Measurements from ENCODE around the gene TNFRSF9. TPM values are rescaled to one million over a fixed set of nuclear protein-coding genes. Genes with fewer than 3 reads are reported as not detected.

Gene TNFRSF9
- total and polyA plus RNA-seq, 10 donors: 2.2 to 11.7 (median 3.5) TPM

DNA sequence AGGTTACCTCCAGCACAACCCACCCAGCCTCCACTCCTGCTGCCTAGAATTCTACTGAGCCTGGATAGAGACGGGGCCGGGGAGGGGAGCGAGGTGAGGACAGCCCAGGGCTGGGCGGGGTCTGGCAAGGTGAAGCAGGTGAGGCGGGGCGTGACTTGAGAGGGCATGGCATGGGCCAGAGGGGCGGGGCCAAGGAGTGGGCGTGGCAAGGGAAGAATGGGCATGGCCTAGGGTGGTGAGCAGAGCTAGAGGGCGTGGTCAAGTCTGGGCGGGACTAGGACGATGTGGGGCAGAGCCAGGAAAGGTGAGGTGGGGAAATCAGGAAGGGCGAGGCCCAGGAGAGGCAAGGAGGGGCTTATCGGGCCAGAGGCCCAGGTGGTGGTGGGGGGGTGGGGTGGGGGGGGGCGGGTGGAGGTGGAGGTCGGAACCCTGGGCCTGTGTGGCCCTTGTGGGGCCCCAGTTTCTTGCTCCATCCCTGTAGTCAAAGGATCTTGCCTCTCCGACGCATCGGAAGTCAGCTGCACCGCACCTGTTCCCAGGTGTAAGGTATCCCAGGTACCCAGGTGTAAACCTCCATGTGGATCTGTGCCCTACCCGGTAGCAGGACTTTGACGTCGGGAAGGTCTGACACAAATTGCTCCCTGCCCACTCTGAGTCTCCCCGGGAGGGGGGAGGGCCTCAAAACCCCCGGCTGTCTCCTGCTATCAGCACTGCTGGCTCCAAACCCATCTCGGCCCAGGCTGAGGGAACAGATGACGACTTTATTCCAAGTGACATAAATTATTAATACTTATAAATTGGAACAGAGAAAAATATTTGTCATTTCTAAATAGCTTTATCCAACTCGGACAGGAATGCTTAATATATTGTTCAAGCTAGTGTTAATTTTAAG lies 54.9 kb downstream of the TNFRSF9 start:
- H3K4me3 ChIP-seq: no peak overlapping the region
- TF ChIP-seq POLR2AphosphoS5 (IDR thresholded peaks at IDR 0.05) (no peak), CTCF (IDR thresholded peaks at IDR 0.05 in 8 of 11, conservative IDR thresholded peaks at IDR 0.05 in 3 of 11) (no peak), POLR2A (IDR thresholded peaks at IDR 0.05) (no peak)
- H3K9me3 ChIP-seq: no peaks in the 10 kb centered on the region
- intact Hi-C loops (cut with DNase I; ENCODE audit: low total_unique reads): no loop called here
- DNase-seq: no peak
- no peak overlapping the region for H3K27ac ChIP-seq
- peaks cover 0 to 4% (median 0%) of the 10 kb centered on the region in 6 donors for H3K4me1 ChIP-seq
- WGBS, 5 donors: 29 to 45% (median 37%) methylated on average over 24 to 26 of the region's 27 CpGs
- H3K27me3 ChIP-seq (replicated peaks in 1 of 7): peaks cover 0 to 44% (median 6%) of the 10 kb centered on the region in 7 donors
- H3K36me3 ChIP-seq: no peaks in the 10 kb centered on the region

- H3K4me1 ChIP-seq: peaks cover 0 to 4% (median 0%) of the 10 kb centered on the region in 6 donors
- 26 to 100% (median 94%) methylated on average over 1 of the region's 1 CpG for WGBS, 5 donors
- intact Hi-C loops (cut with DNase I; ENCODE audit: low total_unique reads): no loop called here
- TF ChIP-seq CTCF (IDR thresholded peaks at IDR 0.05 in 8 of 11, conservative IDR thresholded peaks at IDR 0.05 in 3 of 11): no peak
- no peak for TF ChIP-seq POLR2AphosphoS5 (IDR thresholded peaks at IDR 0.05)
- no peak for TF ChIP-seq POLR2A (IDR thresholded peaks at IDR 0.05)
- H3K36me3 ChIP-seq: no peaks in the 10 kb centered on the region
- no peak for DNase-seq
- H3K27me3 ChIP-seq (replicated peaks in 1 of 7): peaks cover 0 to 44% (median 6%) of the 10 kb centered on the region in 7 donors
- no peaks in the 10 kb centered on the region for H3K9me3 ChIP-seq
- no peak overlapping the region for H3K27ac ChIP-seq
- H3K4me3 ChIP-seq: no peak overlapping the region
Measured at GRCh38 chr1:7884757-7885156, 55.9 kb downstream of the TNFRSF9 start.

GRCh38 chr1:7879228-7879627 lies 61.4 kb downstream of the TNFRSF9 start:
- intact Hi-C loops (cut with DNase I; ENCODE audit: low total_unique reads): no loop called here

More at GRCh38 chr1:7879228-7879627, 61.4 kb downstream of the TNFRSF9 start:
- WGBS, 5 donors: 83 to 96% (median 89%) methylated on average over 3 of the region's 3 CpGs
- H3K4me3 ChIP-seq: no peak overlapping the region
- TF ChIP-seq POLR2AphosphoS5 (IDR thresholded peaks at IDR 0.05) (no peak), POLR2A (IDR thresholded peaks at IDR 0.05) (no peak), CTCF (IDR thresholded peaks at IDR 0.05 in 8 of 11, conservative IDR thresholded peaks at IDR 0.05 in 3 of 11) (no peak)
- H3K27ac ChIP-seq: no peak overlapping the region
- H3K27me3 ChIP-seq (replicated peaks in 1 of 7): no peaks in the 10 kb centered on the region
- H3K36me3 ChIP-seq: no peaks in the 10 kb centered on the region
- H3K9me3 ChIP-seq: peaks cover 4 to 20% (median 14%) of the 10 kb centered on the region in 8 donors
- no peak for DNase-seq
- no peaks in the 10 kb centered on the region for H3K4me1 ChIP-seq
